Thyroid gland (tissue), 4 donors: Measurements from ENCODE around the gene ZNF219.

Source experiments
- POLR2A ChIP-seq, 2 donors: fragments of 450-650 bp; IDR thresholded peaks; one replicate each; pipeline ENCODE4 v1.6.1; 2017; ENCODE audit warnings: antibody characterized with exemption in 2 of 2, mild to moderate bottlenecking in 2 of 2, moderate library complexity in 1 of 2
- TF ChIP-seq, protein P1 (sequence below), 6 experiments: fragments of 200-600 bp in 3 of 6; fragments of 450-650 bp in 3 of 6; sonication (generic) in 3 of 6; IDR thresholded peaks; one replicate each; pipeline ENCODE4 v1.5.1; 2016 to 2019; ENCODE audit warnings: antibody characterized with exemption in 6 of 6, mild to moderate bottlenecking in 2 of 6, inconsistent platforms in 1 of 6, moderate library complexity in 1 of 6

DNA sequence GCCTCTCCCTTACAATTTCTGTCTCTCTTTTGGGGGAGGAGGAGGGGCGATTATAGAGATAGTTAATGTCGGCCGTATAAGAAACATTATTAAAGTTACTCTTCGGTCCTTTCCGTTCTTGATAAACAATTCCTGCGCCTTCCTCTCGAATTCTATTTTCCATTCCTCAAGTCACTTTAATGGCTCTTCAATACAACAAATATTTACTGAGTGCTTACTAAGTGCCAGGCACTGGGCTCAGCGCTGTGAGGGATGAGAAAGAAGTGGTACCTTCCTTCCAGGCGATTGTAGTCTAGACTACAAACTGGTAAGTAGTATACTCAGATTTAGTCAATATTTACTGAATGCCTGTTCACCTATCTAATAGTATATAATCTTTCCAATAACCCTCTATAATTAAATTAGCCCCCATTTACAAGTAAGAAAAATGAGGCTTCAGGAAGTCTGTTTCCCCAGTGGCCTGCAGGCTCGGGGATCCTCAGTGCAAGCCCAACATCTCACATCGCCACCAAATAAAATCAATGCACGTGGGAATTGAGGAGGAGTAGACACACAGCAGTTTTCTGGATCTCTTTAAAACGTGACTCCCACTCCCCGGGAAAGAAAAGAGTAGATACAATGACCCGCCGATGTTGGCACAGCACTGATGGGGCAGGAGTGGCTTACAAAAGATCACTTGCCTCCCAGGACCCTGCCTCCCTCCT is 589 bp upstream of the ZNF219 start:
- TF ChIP-seq POLR2A (IDR thresholded peaks at IDR 0.05), result no peak
- TF ChIP-seq, protein P1, sequence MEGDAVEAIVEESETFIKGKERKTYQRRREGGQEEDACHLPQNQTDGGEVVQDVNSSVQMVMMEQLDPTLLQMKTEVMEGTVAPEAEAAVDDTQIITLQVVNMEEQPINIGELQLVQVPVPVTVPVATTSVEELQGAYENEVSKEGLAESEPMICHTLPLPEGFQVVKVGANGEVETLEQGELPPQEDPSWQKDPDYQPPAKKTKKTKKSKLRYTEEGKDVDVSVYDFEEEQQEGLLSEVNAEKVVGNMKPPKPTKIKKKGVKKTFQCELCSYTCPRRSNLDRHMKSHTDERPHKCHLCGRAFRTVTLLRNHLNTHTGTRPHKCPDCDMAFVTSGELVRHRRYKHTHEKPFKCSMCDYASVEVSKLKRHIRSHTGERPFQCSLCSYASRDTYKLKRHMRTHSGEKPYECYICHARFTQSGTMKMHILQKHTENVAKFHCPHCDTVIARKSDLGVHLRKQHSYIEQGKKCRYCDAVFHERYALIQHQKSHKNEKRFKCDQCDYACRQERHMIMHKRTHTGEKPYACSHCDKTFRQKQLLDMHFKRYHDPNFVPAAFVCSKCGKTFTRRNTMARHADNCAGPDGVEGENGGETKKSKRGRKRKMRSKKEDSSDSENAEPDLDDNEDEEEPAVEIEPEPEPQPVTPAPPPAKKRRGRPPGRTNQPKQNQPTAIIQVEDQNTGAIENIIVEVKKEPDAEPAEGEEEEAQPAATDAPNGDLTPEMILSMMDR (IDR thresholded peaks at IDR 0.05), result no peak
